Lower leg skin (tissue), 3 donors: ENCODE data around the gene ORMDL2.

Experiments used
- CTCF ChIP-seq, 3 donors: fragments of 450-650 bp; IDR thresholded peaks; one replicate each; pipeline ENCODE4 v1.5.1; 2016; ENCODE audit warnings: antibody characterized with exemption in 3 of 3, mild to moderate bottlenecking in 3 of 3, moderate library complexity in 2 of 3
- POLR2A ChIP-seq, 2 donors: fragments of 450-650 bp; IDR thresholded peaks; one replicate each; pipeline ENCODE4 v1.6.1; 2016 to 2017; ENCODE audit warnings: antibody characterized with exemption in 2 of 2, mild to moderate bottlenecking in 1 of 2, moderate library complexity in 1 of 2

- no peak for TF ChIP-seq POLR2A (IDR thresholded peaks at IDR 0.05)
- TF ChIP-seq CTCF (IDR thresholded peaks at IDR 0.05): no peak
Measured at GRCh38 chr12:55816881-55817344, 928 bp upstream of the ORMDL2 start.
